GM18511 (cell line): Measurements from ENCODE around the gene EP300.
"Not testable (repeated sequence)": the region's sequence is repeated elsewhere in the genome, so short reads cannot be mapped to it uniquely, and the experiment has no call there.

ENCODE experiments used
- ATAC-seq: cut with Tn5 transposase; IDR thresholded peaks from one replicate; pipeline ENCODE4 v1.9.1; 2021; ENCODE audit warnings: mild to moderate bottlenecking, moderate library complexity; ENCODE audit not compliant: unreplicated experiment

EP300 gene

GRCh38 chr22:41145921-41146320 is 53.5 kb downstream of the EP300 start:
- ATAC-seq, result not testable (repeated sequence)

- ATAC-seq, result no peak
These were observed 54.2 kb downstream of the EP300 start for GRCh38 chr22:41146573-41146972.

GRCh38 chr22:41147722-41148121 is 55.3 kb downstream of the EP300 start:
- no peak for ATAC-seq

- ATAC-seq, result no peak
These were observed 60.5 kb downstream of the EP300 start for GRCh38 chr22:41152902-41153301.

GRCh38 chr22:41157083-41157482 is 64.7 kb downstream of the EP300 start:
- ATAC-seq, result no peak

- ATAC-seq, result no peak
These were observed 76.8 kb downstream of the EP300 start for GRCh38 chr22:41169157-41169556.

- no peak for ATAC-seq
These were observed 79.6 kb downstream of the EP300 start for GRCh38 chr22:41171996-41172395.

GRCh38 chr22:41175546-41175945 is 83.2 kb downstream of the EP300 start:
- ATAC-seq, result no peak

GRCh38 chr22:41177040-41177621 is 84.7 kb downstream of the EP300 start:
- no peak for ATAC-seq

GRCh38 chr22:41177622-41178424 is 85.4 kb downstream of the EP300 start:
- ATAC-seq, result no peak

GRCh38 chr22:41178425-41178975 is 86.1 kb downstream of the EP300 start:
- ATAC-seq, result no peak

GRCh38 chr22:41180362-41180761 is 88.0 kb downstream of the EP300 start:
- ATAC-seq, result not testable (repeated sequence)

GRCh38 chr22:41180926-41181325 is 88.5 kb downstream of the EP300 start:
- ATAC-seq, result no peak

- ATAC-seq, result no peak
These were observed 89.2 kb downstream of the EP300 start for GRCh38 chr22:41181349-41182241.

- no peak for ATAC-seq
These were observed 92.3 kb downstream of the EP300 start for GRCh38 chr22:41184679-41185078.

- no peak for ATAC-seq
These were observed 99.1 kb downstream of the EP300 start for GRCh38 chr22:41191467-41191866.

- ATAC-seq, result no peak
These were observed 101.4 kb downstream of the EP300 start for GRCh38 chr22:41193829-41194228.

- ATAC-seq, result peak; percentile 77
These were observed 104.9 kb downstream of the EP300 start for GRCh38 chr22:41197038-41197972.

- ATAC-seq, result no peak
These were observed 105.7 kb downstream of the EP300 start for GRCh38 chr22:41198027-41198580.

- ATAC-seq, result no peak
These were observed 108.7 kb downstream of the EP300 start for GRCh38 chr22:41201141-41201540.
